HL-60 (cell line): ENCODE measurements around the gene ZNF580.

Source experiments
- DNase-seq, 2 experiments: peaks; one replicate each; pipeline ENCODE4 v3.0.0-alpha.2; 2010 to 2020; ENCODE audit warnings: low read depth in 1 of 2, low spot score in 1 of 2
- H3K27ac ChIP-seq: fragments of 250-450 bp; sonication (Bioruptor Pico); replicated peaks from 2 replicates; pipeline ENCODE4 v1.5.1; 2020; ENCODE audit warnings: mild to moderate bottlenecking, moderate library complexity
- H3K27me3 ChIP-seq: fragments of 250-450 bp; sonication (Bioruptor Pico); 2 replicates; pipeline ENCODE4 v1.5.1; 2021; ENCODE audit warnings: mild to moderate bottlenecking, moderate library complexity; ENCODE audit not compliant: insufficient read depth, poor library complexity, severe bottlenecking
- H3K4me3 ChIP-seq: replicated peaks from 2 replicates; pipeline ENCODE4 v1.5.1; 2011; ENCODE audit warnings: mild to moderate bottlenecking, control low read depth, low read length; ENCODE audit not compliant: insufficient read depth
- GABPA ChIP-seq: IDR thresholded peaks from 2 replicates; pipeline ENCODE4 v1.6.1; 2012; ENCODE audit warnings: low read depth
- POLR2AphosphoS5 ChIP-seq: IDR thresholded peaks from 2 replicates; pipeline ENCODE4 v1.6.1; 2012; ENCODE audit warnings: low read depth
- SPI1 ChIP-seq: IDR thresholded peaks from 2 replicates; pipeline ENCODE4 v1.6.1; 2012; ENCODE audit warnings: low read depth, mild to moderate bottlenecking, borderline replicate concordance
- TF ChIP-seq, protein P1 (sequence below): IDR thresholded peaks from one replicate; pipeline ENCODE4 v1.5.1; 2011; ENCODE audit warnings: low read length, control low read depth, inconsistent platforms; ENCODE audit not compliant: insufficient read depth
- TF ChIP-seq, protein P2 (sequence below): IDR thresholded peaks from 2 replicates; pipeline ENCODE4 v1.6.1; 2012; ENCODE audit warnings: low read depth; ENCODE audit not compliant: insufficient replicate concordance

Gene ZNF580

DNA sequence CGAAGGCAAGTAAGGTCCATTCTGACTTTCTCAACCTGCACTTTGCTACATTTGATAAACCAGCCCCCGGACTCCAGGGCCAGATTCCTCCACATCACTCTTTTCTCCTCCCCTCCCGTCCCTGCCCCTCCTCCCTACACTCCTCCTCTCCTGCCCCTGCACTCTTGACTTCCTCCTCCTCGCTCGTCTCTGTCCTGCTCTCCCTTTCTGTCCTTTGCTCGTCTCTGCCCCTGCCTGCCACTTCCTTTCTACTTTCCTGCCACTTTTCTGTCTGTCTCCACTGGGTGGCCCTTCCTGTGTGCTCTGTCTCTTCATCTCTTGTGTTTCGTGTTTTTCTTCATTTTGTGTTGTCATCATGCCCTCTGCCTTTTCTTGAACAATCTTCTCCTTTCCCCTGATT lies 21.0 kb downstream of the ZNF580 start:
- peak; percentile 65; the same call in 1 of the 2 replicates for TF ChIP-seq SPI1
- TF ChIP-seq GABPA = no peak
- no peak overlapping the region for H3K27ac ChIP-seq
- peak in 1 of 2 experiments; percentile 64 for DNase-seq

DNA sequence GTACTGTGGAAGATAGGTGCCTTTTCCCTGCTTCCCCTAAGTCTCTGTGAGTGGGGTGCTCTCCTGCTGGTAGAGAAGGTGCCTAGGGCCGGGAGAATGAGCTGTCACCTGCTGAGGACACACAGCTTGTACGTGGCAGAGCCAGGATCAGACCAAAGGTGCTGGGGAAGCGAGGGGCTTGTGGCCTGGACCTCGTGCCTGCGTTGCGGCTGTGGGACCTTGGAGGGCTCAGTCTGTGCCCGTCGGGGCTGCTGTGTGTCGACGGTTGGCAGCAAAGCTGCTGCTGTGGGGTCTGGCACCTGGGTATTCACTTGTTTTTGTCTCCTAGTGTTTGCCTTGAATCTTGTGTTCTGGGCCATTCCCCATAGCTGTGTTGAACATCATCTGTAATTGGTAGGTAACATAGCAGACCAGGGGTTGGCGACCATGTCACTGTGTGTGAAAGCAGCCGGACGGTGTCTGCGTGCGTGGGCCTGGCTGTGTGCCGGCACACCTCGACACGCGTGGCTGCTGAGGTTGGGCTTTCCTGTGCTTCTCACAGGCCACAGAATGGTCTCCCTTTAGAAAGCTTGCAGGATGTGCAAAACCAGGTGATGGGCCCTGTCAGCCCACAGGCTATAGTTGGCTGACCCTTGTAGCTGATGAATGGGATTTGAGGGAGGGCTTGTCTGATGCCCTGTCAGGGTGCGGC lies 23.2 kb downstream of the ZNF580 start:
- no peak for DNase-seq
- Histone ChIP-seq H3K4me3 (no peak overlapping the region), H3K27me3 (no peaks in the 10 kb centered on the region), H3K27ac (no peak overlapping the region)
- TF ChIP-seq GABPA (no peak), POLR2AphosphoS5 (no peak), SPI1 (no peak)
- TF ChIP-seq, protein P1, sequence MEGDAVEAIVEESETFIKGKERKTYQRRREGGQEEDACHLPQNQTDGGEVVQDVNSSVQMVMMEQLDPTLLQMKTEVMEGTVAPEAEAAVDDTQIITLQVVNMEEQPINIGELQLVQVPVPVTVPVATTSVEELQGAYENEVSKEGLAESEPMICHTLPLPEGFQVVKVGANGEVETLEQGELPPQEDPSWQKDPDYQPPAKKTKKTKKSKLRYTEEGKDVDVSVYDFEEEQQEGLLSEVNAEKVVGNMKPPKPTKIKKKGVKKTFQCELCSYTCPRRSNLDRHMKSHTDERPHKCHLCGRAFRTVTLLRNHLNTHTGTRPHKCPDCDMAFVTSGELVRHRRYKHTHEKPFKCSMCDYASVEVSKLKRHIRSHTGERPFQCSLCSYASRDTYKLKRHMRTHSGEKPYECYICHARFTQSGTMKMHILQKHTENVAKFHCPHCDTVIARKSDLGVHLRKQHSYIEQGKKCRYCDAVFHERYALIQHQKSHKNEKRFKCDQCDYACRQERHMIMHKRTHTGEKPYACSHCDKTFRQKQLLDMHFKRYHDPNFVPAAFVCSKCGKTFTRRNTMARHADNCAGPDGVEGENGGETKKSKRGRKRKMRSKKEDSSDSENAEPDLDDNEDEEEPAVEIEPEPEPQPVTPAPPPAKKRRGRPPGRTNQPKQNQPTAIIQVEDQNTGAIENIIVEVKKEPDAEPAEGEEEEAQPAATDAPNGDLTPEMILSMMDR = no peak

More for the DNA sequence above, 21.0 kb downstream of the ZNF580 start:
- Histone ChIP-seq H3K27me3 (no peaks in the 10 kb centered on the region), H3K4me3 (no peak overlapping the region)

DNA sequence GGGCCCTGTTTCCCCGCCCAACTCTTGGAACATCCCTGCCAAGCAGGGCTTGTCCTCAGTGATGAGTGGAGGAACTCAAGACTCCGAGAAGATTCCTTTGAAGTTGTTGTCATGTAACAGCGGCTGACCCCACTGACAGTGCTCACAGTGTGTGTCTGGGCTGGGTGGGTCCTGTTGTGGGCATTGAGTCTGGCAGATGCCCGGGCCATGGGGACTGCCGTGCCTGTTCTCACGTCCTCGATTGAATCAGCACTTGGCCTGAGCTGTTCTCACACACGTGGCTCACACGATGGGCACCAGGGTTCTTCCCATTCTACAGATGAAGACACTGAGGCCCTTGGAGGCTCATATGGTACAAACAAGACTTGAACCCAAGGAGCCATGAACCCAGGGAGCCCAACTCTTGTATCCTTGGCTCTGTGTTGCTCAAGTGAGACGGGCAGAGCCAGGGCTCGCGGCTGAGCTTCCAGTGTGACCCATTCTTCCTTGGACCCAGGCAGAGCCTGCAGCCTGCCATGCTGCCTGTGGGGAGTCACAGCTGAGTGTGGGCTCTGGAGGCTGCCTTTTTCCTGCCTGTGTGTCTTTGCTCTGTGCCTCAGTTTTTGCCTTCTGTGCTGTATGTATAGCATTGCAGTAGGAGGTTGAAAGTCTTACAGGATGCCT lies 25.7 kb downstream of the ZNF580 start:
- no peaks in the 10 kb centered on the region for H3K27me3 ChIP-seq
- H3K4me3 ChIP-seq = no peak overlapping the region
- H3K27ac ChIP-seq = no peak overlapping the region
- TF ChIP-seq, protein P1 = no peak
- TF ChIP-seq GABPA (no peak), POLR2AphosphoS5 (no peak)
- TF ChIP-seq, protein P2, sequence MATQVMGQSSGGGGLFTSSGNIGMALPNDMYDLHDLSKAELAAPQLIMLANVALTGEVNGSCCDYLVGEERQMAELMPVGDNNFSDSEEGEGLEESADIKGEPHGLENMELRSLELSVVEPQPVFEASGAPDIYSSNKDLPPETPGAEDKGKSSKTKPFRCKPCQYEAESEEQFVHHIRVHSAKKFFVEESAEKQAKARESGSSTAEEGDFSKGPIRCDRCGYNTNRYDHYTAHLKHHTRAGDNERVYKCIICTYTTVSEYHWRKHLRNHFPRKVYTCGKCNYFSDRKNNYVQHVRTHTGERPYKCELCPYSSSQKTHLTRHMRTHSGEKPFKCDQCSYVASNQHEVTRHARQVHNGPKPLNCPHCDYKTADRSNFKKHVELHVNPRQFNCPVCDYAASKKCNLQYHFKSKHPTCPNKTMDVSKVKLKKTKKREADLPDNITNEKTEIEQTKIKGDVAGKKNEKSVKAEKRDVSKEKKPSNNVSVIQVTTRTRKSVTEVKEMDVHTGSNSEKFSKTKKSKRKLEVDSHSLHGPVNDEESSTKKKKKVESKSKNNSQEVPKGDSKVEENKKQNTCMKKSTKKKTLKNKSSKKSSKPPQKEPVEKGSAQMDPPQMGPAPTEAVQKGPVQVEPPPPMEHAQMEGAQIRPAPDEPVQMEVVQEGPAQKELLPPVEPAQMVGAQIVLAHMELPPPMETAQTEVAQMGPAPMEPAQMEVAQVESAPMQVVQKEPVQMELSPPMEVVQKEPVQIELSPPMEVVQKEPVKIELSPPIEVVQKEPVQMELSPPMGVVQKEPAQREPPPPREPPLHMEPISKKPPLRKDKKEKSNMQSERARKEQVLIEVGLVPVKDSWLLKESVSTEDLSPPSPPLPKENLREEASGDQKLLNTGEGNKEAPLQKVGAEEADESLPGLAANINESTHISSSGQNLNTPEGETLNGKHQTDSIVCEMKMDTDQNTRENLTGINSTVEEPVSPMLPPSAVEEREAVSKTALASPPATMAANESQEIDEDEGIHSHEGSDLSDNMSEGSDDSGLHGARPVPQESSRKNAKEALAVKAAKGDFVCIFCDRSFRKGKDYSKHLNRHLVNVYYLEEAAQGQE = no peak
- no peak for DNase-seq

DNA sequence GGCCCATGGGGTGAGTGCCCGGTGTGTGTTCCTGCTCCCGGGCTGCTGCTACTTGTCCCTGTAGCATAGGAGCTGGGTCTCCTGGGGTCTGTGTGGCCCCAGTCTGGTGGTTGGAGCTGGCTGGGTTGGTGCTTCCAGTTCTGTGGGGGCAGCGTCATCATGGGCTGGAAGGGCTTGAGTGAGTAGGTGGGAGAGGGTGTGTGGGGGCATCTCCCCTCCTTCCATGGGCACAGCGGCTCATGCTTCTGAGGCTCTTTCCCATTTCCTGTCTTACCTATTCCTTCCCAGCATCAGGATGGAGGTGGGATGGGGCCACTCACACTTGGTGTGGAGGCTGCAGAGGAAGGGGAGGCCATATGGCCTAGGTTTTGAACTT lies 26.2 kb downstream of the ZNF580 start:
- TF ChIP-seq SPI1 = no peak
- TF ChIP-seq, protein P1 = no peak
- TF ChIP-seq, protein P2 = no peak
- no peak; the same call in 1 of the 2 replicates for TF ChIP-seq POLR2AphosphoS5
- TF ChIP-seq GABPA = no peak
- Histone ChIP-seq H3K4me3 (no peak overlapping the region), H3K27me3 (no peaks in the 10 kb centered on the region), H3K27ac (no peak overlapping the region)
- DNase-seq = no peak
